MM.1S (cell line): ENCODE measurements around the gene ABHD12.

Source experiments
- DNase-seq: peaks from one replicate; pipeline ENCODE4 v3.0.0-alpha.2; 2015
- H2AFZ ChIP-seq: fragments of 300-600 bp; sonication (generic); 2 replicates; pipeline ENCODE4 v1.6.0; 2016; ENCODE audit warnings: antibody characterized with exemption, low read length
- H3F3A ChIP-seq: fragments of 300-600 bp; sonication (generic); 2 replicates; pipeline ENCODE4 v1.6.1; 2016; ENCODE audit warnings: mild to moderate bottlenecking, antibody characterized with exemption, low read length, moderate library complexity, mixed read lengths; ENCODE audit not compliant: insufficient read depth
- H3K27ac ChIP-seq: fragments of 300-600 bp; sonication (generic); 2 replicates; pipeline ENCODE4 v1.5.1; 2016; ENCODE audit warnings: mild to moderate bottlenecking, low read length
- H3K27me3 ChIP-seq: fragments of 300-600 bp; sonication (generic); replicated peaks from 2 replicates; pipeline ENCODE4 v1.6.0; 2016; ENCODE audit warnings: low read length; ENCODE audit not compliant: insufficient read depth
- H3K36me3 ChIP-seq: fragments of 300-600 bp; sonication (generic); replicated peaks from 2 replicates; pipeline ENCODE4 v1.6.1; 2016; ENCODE audit warnings: mild to moderate bottlenecking, low read length, mixed read lengths; ENCODE audit not compliant: insufficient read depth
- H3K4me1 ChIP-seq: fragments of 300-600 bp; sonication (generic); 2 replicates; pipeline ENCODE4 v1.6.1; 2016; ENCODE audit warnings: low read length, mixed read lengths
- H3K4me2 ChIP-seq: fragments of 300-600 bp; sonication (generic); 2 replicates; pipeline ENCODE4 v1.6.0; 2016; ENCODE audit warnings: low read depth, low read length
- H3K4me3 ChIP-seq: fragments of 300-600 bp; sonication (generic); 2 replicates; pipeline ENCODE4 v1.5.1; 2016; ENCODE audit warnings: low read length, mixed read lengths
- H3K79me2 ChIP-seq: fragments of 300-600 bp; sonication (generic); 2 replicates; pipeline ENCODE4 v1.6.1; 2016; ENCODE audit warnings: mixed run types, low read length, mixed read lengths
- H3K9ac ChIP-seq: fragments of 300-600 bp; sonication (generic); 2 replicates; pipeline ENCODE4 v1.6.1; 2016; ENCODE audit warnings: low read length, mixed read lengths
- H3K9me2 ChIP-seq: fragments of 300-600 bp; sonication (generic); replicated peaks from 2 replicates; pipeline ENCODE4 v1.6.1; 2016; ENCODE audit warnings: mild to moderate bottlenecking, low read length, mixed read lengths; ENCODE audit not compliant: insufficient read depth
- H3K9me3 ChIP-seq: fragments of 300-600 bp; sonication (generic); replicated peaks from 2 replicates; pipeline ENCODE4 v1.6.1; 2016; ENCODE audit warnings: mild to moderate bottlenecking, low read length, mixed read lengths; ENCODE audit not compliant: insufficient read depth
- H4K20me1 ChIP-seq: fragments of 300-600 bp; sonication (generic); 2 replicates; pipeline ENCODE4 v1.6.1; 2016; ENCODE audit warnings: mild to moderate bottlenecking, low read length, moderate library complexity, mixed read lengths; ENCODE audit not compliant: insufficient read depth
- EZH2 ChIP-seq: fragments of 300-600 bp; sonication (generic); optimal IDR thresholded peaks from 2 replicates; pipeline ENCODE3; 2017; ENCODE audit warnings: low read depth, mild to moderate bottlenecking, antibody characterized with exemption, low read length, mixed read lengths
- EZH2phosphoT487 ChIP-seq: fragments of 300-600 bp; sonication (generic); IDR thresholded peaks from 2 replicates; pipeline ENCODE4 v1.6.1; 2018; ENCODE audit warnings: antibody characterized with exemption, low read length
- TF ChIP-seq, protein P1 (sequence below): fragments of 300-600 bp; sonication (generic); IDR thresholded peaks from 2 replicates; pipeline ENCODE4 v1.5.1; 2016; ENCODE audit warnings: antibody characterized with exemption, low read length, mixed read lengths

Gene ABHD12

DNA sequence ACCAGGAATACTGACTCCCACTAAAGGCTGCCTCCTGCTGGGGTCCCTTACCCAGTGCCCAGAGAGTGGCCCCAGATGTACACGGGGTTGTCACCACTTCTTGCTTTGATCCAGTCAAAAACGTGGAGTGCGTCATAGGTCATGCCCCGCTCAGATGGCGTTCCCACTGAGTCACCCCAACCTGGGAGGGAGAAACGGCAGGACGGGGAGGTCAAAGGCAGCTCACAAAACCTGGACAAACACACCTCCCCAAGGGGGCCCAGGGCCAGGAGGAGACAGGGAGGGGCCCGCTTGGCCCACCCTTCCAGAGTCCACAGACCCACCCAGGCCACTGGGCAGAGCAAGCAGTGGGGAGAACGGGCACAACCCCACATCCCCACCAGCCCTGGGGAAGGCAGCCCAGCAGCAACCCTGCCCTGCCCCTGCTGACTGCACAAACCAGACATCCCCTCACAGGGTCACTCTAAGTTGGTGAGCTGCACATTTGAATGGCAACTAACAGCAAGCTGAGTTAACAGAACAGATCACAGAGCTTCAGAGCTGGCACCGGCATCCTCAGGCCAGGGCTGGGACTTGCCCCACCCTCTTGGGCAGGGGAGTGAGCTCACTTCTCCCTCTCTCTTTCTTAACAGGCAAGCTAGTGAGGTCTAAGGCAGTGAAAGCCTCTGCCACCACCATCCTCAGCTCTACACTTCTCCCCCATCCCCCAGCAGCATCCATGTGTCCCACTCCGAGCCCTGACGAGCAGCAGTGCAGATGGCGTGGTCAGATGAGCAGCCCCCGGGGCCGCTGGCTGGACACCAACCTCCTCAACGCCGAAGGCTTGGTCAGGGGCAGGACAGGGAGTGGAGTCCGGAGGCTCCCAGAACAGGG lies 81.0 kb downstream of the ABHD12 start:
- H3K4me3 ChIP-seq = peak overlapping the region; percentile 58
- no peaks in the 10 kb centered on the region for H3K9me3 ChIP-seq
- DNase-seq = peak; percentile 86
- H3K4me1 ChIP-seq = peaks cover 31% of the 10 kb centered on the region
- H3K9ac ChIP-seq = peak overlapping the region; percentile 94
- H3K36me3 ChIP-seq = no peaks in the 10 kb centered on the region
- TF ChIP-seq, protein P1, sequence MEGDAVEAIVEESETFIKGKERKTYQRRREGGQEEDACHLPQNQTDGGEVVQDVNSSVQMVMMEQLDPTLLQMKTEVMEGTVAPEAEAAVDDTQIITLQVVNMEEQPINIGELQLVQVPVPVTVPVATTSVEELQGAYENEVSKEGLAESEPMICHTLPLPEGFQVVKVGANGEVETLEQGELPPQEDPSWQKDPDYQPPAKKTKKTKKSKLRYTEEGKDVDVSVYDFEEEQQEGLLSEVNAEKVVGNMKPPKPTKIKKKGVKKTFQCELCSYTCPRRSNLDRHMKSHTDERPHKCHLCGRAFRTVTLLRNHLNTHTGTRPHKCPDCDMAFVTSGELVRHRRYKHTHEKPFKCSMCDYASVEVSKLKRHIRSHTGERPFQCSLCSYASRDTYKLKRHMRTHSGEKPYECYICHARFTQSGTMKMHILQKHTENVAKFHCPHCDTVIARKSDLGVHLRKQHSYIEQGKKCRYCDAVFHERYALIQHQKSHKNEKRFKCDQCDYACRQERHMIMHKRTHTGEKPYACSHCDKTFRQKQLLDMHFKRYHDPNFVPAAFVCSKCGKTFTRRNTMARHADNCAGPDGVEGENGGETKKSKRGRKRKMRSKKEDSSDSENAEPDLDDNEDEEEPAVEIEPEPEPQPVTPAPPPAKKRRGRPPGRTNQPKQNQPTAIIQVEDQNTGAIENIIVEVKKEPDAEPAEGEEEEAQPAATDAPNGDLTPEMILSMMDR = no peak
- TF ChIP-seq EZH2 = no peak
- no peak for TF ChIP-seq EZH2phosphoT487
- peaks cover 44% of the 10 kb centered on the region for H3K79me2 ChIP-seq
- no peaks in the 10 kb centered on the region for H4K20me1 ChIP-seq
- no peak overlapping the region for H2AFZ ChIP-seq
- H3K27me3 ChIP-seq = no peaks in the 10 kb centered on the region
- H3K27ac ChIP-seq = peak overlapping the region; percentile 100
- peak overlapping the region; percentile 96 for H3K4me2 ChIP-seq
- H3K9me2 ChIP-seq = no peaks in the 10 kb centered on the region
- peaks cover 27% of the 10 kb centered on the region for H3F3A ChIP-seq

GRCh38 chr20:25308671-25309394 lies 81.8 kb downstream of the ABHD12 start:
- H3K79me2 ChIP-seq = peaks cover 38% of the 10 kb centered on the region
- H3K27ac ChIP-seq = peak overlapping the region; percentile 100
- H3K4me1 ChIP-seq = peaks cover 30% of the 10 kb centered on the region
- H4K20me1 ChIP-seq = no peaks in the 10 kb centered on the region
- H3K4me3 ChIP-seq = peak overlapping the region; percentile 58; the same call in 1 of the 2 replicates
- H3K9ac ChIP-seq = peak overlapping the region; percentile 94
- H3K9me3 ChIP-seq = no peaks in the 10 kb centered on the region
- no peaks in the 10 kb centered on the region for H3K27me3 ChIP-seq
- no peaks in the 10 kb centered on the region for H3K9me2 ChIP-seq
- DNase-seq = no peak
- no peaks in the 10 kb centered on the region for H3K36me3 ChIP-seq
- H2AFZ ChIP-seq = no peak overlapping the region
- peak overlapping the region; percentile 96 for H3K4me2 ChIP-seq
- TF ChIP-seq, protein P1 = no peak
- no peak for TF ChIP-seq EZH2
- TF ChIP-seq EZH2phosphoT487 = no peak
- peaks cover 27% of the 10 kb centered on the region for H3F3A ChIP-seq

DNA sequence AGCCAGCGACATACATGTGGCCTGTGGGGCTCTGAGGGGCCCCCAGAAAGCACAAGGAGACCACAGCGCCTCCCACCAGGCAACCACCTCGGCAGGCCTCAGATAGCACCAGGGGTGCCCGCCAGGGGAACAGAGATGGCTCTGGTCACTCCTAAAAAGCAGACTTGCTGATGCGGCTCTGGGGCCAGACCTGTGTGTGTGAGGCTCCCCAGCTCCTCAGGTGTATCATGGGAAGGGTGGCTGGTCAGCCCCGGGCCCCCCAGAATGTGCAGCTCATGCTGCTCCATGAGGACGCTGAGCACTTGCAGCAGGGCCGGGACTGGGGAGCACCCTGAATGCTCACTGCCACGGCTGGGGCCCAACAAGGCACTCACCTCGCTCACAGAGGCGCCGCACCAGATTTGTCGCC lies 82.5 kb downstream of the ABHD12 start:
- peaks cover 35% of the 10 kb centered on the region for H3K79me2 ChIP-seq
- H3K9me2 ChIP-seq = no peaks in the 10 kb centered on the region
- H2AFZ ChIP-seq = no peak overlapping the region
- H3K27me3 ChIP-seq = no peaks in the 10 kb centered on the region
- no peak for DNase-seq
- H3K36me3 ChIP-seq = no peaks in the 10 kb centered on the region
- H3K4me3 ChIP-seq = no peak overlapping the region
- H3K4me2 ChIP-seq = no peak overlapping the region
- no peaks in the 10 kb centered on the region for H3K9me3 ChIP-seq
- H3K4me1 ChIP-seq = peaks cover 31% of the 10 kb centered on the region
- H3K27ac ChIP-seq = no peak overlapping the region
- peaks cover 27% of the 10 kb centered on the region for H3F3A ChIP-seq
- no peak overlapping the region for H3K9ac ChIP-seq
- TF ChIP-seq, protein P1 = no peak
- TF ChIP-seq EZH2phosphoT487 (no peak), EZH2 (no peak)
- no peaks in the 10 kb centered on the region for H4K20me1 ChIP-seq
